HEK293T (cell line): ENCODE data around the gene DCTN3.

Source experiments
- CTBP1 ChIP-seq: fragments of 450-650 bp; IDR thresholded peaks from 2 replicates; pipeline ENCODE4 v1.6.1; 2016; ENCODE audit warnings: borderline replicate concordance
- ELF4 ChIP-seq: fragments of 450-650 bp; IDR thresholded peaks from 2 replicates; pipeline ENCODE4 v1.6.1; 2017; ENCODE audit warnings: antibody characterized with exemption
- FOXK2 ChIP-seq: fragments of 450-650 bp; IDR thresholded peaks from 2 replicates; pipeline ENCODE4 v1.6.1; 2016; ENCODE audit warnings: mild to moderate bottlenecking
- FOXM1 ChIP-seq: fragments of 450-650 bp; IDR thresholded peaks from 2 replicates; pipeline ENCODE4 v1.6.1; 2017; ENCODE audit warnings: mild to moderate bottlenecking, borderline replicate concordance
- LEF1 ChIP-seq: fragments of 450-650 bp; IDR thresholded peaks from 2 replicates; pipeline ENCODE4 v1.6.1; 2017; ENCODE audit warnings: mild to moderate bottlenecking, borderline replicate concordance
- NFRKB ChIP-seq: fragments of 450-650 bp; IDR thresholded peaks from 2 replicates; pipeline ENCODE4 v1.6.1; 2016; ENCODE audit warnings: mild to moderate bottlenecking, moderate library complexity
- SUZ12 ChIP-seq: fragments of 450-650 bp; IDR thresholded peaks from 2 replicates; pipeline ENCODE4 v1.6.1; 2016; ENCODE audit warnings: mild to moderate bottlenecking
- ZNF384 ChIP-seq: fragments of 450-650 bp; IDR thresholded peaks from 2 replicates; pipeline ENCODE4 v1.6.1; 2016

DNA sequence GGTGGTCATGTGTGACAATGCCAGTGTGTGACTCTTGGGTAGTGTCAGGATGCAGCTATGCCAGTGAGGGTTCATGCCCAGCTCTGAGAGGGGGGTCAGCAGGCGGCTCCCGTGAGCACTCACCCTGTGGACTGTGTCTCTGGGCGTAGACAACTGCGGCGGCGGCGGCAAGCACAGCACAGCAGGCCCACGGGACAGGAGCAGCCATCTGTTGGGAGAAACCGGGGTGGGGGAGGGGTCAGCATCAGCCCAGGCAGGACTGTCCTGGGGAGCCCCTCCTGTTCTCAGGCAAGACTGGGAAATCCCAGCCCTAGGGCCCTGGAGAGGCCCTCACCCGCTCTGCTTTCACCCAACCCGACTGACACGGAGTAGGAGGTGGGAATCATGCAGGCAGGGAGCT is 51.5 kb downstream of the DCTN3 start:
- TF ChIP-seq ZNF384, result no peak
- TF ChIP-seq FOXM1, result no peak
- TF ChIP-seq ELF4, result no peak
- TF ChIP-seq NFRKB, result no peak
- TF ChIP-seq CTBP1, result no peak
- no peak for TF ChIP-seq SUZ12
- no peak for TF ChIP-seq FOXK2
- no peak for TF ChIP-seq LEF1
